Activated CD4-positive, CD25-positive, alpha-beta regulatory T cell (primary cell): ENCODE measurements around the gene CFAP97D1.

Experiments
- DNase-seq, 4 experiments: peaks; one replicate each; lab custom pipeline; 2025; lab: John Stamatoyannopoulos, UW

The CFAP97D1 gene

DNA sequence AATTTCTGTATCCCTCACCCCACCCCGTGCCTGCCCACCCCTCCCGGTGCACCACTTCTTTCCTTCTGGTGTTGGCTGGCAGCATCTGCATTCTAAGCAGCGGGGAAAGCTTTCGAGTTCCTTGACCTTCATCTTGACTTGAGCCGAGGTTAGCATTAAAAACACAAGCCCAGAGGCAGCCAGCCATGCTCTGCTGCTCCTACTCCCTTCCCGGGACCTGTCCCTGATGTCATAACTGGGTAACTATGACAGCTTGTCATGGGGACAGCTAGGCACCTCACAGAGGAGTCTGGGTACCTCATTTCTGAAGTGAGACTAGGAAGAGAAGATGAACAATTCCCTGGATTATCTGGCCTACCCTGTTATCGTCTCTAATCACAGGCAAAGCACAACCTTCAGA is at the start of gene CFAP97D1:
Gene CFAP97D1 (plus strand): TSS at position 301 of the 400 bp plus-strand sequence. CDS start 28 bp downstream, at position 329.
- DNase-seq: no peak

DNA sequence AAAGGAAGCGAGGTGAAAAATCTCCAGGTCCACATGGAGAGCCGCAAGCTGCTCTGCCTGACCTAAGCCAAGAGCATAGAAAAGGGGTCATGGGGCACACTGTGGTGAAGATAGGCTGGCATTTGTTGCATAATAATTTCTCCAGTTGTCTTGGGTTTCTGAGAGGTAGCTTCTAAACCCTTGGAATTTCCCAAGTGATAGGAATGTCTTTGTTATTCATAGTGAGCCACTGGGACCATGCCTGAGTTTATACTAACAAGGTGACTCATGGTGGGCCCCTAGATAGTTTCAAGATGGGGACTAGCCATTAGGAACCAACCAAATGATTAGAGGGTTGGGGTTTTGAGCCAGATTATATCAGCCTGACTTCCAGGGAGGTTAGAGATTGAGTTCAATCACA is 47.3 kb upstream of the CFAP97D1 start:
- DNase-seq: no peak

DNA sequence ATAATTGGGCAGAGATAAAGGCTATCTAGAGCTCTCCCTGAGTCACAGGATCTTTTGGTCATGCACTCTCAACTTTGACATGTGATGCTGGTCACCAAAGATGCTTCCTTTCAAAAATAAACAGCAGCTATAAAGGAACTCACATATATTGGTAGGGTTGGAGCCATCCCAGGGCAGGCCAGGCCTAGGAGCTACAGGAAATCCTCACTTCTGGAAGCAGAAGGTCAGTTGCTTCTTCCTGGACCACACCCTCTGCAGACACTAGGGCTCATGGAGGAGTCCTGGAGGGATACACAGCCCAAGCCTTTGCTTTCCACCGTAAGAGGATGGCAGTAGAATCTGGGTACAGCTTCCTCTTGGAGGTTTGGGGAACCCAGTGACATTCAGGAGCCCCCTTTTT is 46.3 kb upstream of the CFAP97D1 start:
- no peak for DNase-seq

DNA sequence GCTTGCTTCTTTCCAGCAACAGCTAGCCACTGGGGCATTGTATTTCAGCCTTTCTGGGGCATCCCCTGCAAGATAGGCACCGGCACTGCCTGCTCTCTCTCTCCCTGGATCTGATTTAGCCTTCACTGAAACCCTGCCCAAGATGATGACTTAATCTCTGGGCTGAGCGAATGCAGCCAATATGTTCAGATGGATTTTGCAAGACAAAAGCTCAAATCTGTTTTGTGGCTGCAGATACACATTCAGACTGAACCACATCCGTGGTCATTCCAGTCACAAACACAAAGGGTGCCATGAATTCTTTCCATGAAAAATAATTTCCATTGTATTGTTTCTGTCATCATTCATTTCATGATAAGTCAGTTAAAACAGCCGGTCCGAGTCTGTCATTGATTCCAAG is 45.9 kb upstream of the CFAP97D1 start:
- no peak for DNase-seq

GRCh38 chr17:43736389-43736788 is 43.8 kb upstream of the CFAP97D1 start:
- no peak for DNase-seq

- no peak for DNase-seq
These were observed 42.5 kb upstream of the CFAP97D1 start for GRCh38 chr17:43737722-43738121.

DNA sequence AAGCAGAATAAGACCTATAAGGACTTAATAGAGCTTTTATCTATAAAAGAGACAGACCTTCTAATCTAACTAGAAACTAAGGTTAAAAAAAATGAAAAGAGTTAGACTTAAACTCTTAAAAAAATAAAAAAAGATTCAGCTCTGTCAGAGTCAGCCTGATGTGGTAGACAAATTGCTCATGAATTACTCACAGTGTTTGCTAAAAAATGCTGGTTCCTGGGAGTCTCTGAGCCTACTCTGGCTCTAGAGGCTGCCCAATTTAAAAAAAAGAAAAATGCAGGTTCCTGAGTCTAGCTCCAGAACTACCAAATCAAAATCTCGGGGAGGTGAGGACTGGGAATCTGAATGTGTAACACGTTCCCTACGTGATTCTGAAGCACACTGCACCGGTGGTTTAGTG is 39.7 kb upstream of the CFAP97D1 start:
- no peak for DNase-seq

DNA sequence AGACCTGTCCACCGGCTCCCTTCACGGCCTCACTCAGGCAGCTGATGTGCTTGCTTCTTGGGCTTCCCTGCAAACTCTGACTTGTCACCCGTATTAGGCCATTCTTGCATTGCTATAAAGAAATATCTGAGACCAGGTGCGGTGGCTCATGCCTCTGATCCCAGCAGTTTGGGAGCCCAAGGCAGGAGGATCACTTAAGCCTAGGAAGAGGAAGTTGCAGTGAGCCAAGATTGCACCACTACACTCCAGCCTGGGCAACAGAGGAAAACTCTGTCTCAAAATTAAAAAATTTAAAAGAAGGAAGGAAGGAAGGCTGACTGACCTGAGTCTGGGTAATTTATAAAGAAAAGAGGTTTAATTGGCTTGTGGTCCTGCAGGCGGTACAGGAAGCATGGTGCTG is 38.6 kb upstream of the CFAP97D1 start:
- no peak for DNase-seq

GRCh38 chr17:43745541-43745940 is 34.7 kb upstream of the CFAP97D1 start:
- DNase-seq: no peak

- no peak for DNase-seq
These were observed 30.1 kb upstream of the CFAP97D1 start for GRCh38 chr17:43750153-43750552.

GRCh38 chr17:43753493-43754129 is 26.6 kb upstream of the CFAP97D1 start:
- DNase-seq: no peak

- no peak for DNase-seq
These were observed 25.3 kb upstream of the CFAP97D1 start for GRCh38 chr17:43754947-43755346.

- no peak for DNase-seq
These were observed 24.8 kb upstream of the CFAP97D1 start for GRCh38 chr17:43755389-43755875.

- DNase-seq: no peak
These were observed 24.0 kb upstream of the CFAP97D1 start for GRCh38 chr17:43756201-43756600.

- DNase-seq: no peak
These were observed 23.0 kb upstream of the CFAP97D1 start for GRCh38 chr17:43757171-43757660.

DNA sequence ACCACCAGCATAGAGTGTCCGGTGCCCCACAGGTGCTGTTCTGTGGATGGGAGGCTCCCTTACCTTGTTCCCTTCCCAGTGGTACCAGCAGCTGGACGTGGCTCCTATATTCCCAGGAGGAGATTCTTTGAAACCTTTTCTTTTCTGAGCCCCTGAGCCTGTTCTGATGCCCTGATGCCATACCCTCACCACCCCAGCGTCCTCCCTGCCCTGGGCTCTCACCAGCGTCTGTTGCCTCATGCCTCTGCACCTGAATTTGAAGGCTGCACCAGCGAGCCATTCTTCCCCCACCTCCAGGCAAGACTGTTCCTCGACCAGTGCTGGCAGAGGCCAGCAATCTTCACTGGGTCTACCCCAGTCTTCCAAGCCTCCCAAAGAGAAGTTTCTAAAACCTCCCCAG is 22.1 kb upstream of the CFAP97D1 start:
- DNase-seq: no peak

GRCh38 chr17:43758497-43759174 is 21.6 kb upstream of the CFAP97D1 start, which contains the start of gene SOST:
TSS of gene SOST (minus strand) at chr17:43758791. CDS start at chr17:43758741, 50 bp downstream.
- no peak for DNase-seq

- DNase-seq: no peak
These were observed 20.4 kb upstream of the CFAP97D1 start for GRCh38 chr17:43759836-43760235.

DNA sequence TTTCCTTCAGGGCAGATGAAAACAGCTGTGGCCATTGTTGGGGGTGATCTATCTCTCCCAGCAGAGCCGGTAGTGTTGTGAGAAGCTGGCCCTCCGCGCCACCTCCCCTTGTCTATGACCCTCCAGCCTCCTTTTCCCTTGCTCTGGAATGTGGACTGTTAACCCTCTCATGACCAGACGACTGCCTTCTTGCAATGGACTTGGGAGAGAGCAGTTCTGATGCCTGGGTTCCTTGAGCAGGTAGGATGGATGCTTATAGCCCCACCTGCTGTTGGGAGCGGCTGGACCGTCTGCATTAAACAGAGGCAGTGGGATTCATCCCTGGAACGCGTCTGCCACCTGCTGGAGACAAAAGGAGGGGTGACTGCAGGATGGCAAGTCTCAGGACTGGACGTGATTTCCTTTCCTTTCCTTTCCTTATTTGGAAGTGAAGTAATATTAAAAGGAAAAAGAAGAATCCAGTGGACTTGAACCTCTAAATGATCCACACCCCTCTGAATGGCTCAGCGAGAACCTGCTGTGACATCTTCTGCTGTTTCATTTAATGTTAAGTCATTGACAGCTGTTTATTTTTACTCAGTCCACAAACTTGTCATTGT is 19.9 kb upstream of the CFAP97D1 start:
- DNase-seq: peak; percentile 67 to 86 (median 79)

DNA sequence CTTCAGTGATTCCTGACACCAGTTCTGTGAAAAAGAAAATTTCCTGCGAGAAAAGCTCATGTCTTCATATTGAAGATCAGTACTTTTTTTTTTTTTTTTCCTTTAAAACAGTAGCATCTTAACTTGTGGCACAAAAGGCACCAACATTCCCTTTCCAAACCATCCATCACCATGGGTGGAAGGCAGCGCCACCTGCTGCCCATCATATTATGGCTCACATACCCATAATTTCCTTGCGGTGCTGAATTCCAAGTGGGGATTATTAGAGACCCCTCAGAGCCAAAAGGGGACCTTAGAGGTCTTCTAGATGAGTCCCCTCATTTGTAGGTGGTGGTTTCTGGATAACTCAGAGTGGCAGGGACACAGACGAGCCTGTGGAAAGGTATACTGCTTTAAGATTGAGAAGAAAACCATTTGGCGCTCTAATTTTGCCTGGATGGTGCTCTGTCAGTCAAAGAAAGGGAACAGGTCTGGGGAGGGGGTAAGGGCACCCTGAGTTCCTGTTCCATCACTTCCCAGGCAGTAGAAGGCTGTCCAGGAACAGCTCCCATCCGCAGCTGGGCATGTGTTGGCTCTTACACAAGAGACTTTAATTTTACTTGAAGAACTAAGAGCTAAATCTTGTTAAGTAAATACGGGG is 13.7 kb upstream of the CFAP97D1 start:
- peak in 3 of 4 experiments; percentile 8 to 29 (median 25) for DNase-seq

DNA sequence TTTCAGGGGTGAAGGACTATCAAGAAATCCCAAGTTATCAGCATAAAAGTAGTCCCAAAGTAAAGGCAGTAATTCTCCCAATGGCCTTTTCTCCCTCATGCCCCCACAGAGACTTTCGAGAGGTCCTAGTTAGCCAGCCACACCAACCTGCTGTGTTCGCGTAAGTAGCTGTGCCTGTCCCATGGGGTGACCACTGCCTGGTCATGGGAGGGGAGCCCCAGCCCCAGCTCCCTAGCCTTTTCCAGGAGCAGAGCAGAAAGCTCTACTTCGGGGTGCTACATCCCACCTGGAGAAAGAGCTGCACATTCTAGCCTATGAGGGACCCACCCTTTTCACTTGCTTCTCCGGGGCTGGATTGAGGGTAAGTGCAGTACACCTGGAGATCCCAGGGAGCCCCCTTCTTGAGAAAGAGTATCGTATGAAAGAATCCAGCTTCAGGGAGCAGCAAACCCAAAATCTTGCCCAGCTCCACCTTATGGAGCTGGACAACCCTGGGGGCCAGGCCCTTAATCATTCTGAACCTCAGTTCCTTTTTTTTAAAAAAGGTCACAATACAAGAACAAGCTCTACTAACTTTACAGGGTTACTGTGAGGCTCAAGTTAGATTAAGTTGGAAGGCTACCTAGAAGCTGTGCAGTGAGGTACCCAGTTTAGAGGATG is 13.1 kb upstream of the CFAP97D1 start:
- DNase-seq: no peak

DNA sequence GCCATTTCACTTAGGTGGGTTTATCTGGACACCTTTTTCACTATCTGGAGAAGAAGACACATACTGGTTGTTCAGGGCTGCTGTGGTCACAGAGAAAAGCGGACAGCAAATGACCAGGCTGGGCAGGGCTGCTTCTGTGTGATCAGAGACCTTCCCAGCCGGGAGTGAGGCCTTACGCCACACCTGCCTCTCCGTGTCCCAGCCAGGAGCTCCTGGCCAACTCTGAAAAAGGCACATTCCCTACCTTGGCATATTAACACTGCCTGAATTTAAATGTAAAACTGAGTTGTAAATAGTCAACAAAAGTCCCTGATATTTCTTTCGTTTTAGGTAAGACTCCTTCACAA is 12.5 kb upstream of the CFAP97D1 start:
- no peak for DNase-seq
